OCI-LY7 (cell line): Measurements from ENCODE around the gene RBBP6. TPM values are rescaled to one million over a fixed set of nuclear protein-coding genes. Genes with fewer than 3 reads are reported as not detected.

ENCODE experiments used
- BruUV-seq: library from RNA; stranded (reverse); fragments of 400-500 nt; replicated peaks from 2 replicates; lab custom pipeline; 2021; lab: Mats Ljungman, UMichigan
- CTCF ChIA-PET: fragments of 300-600 bp; sonication (Branson Sonifier 250); formaldehyde crosslinking; loops from one replicate; lab custom pipeline; 2022; ENCODE audit warnings: antibody characterized with exemption; ENCODE audit not compliant: unreplicated experiment; lab: Charles Lee
- POLR2A ChIA-PET: fragments of 300-600 bp; sonication (Branson Sonifier 250); formaldehyde crosslinking; loops from one replicate; lab custom pipeline; 2022; ENCODE audit warnings: antibody characterized with exemption; lab: Charles Lee
- DNase-seq: peaks from one replicate; pipeline ENCODE4 v3.0.0-alpha.2; 2015; ENCODE audit warnings: low spot score
- H2AFZ ChIP-seq: fragments of 200-600 bp; sonication (generic), shearing (Covaris generic); 2 replicates; pipeline ENCODE4 v1.6.1; 2014; ENCODE audit warnings: mild to moderate bottlenecking, antibody characterized with exemption, low read length, moderate library complexity
- H3K27ac ChIP-seq: fragments of 200-600 bp; sonication (generic); 2 replicates; pipeline ENCODE4 v1.5.1; 2014; ENCODE audit warnings: mixed run types, low read depth, mild to moderate bottlenecking, moderate library complexity, low read length, inconsistent platforms; ENCODE audit not compliant: poor library complexity, severe bottlenecking
- H3K36me3 ChIP-seq: fragments of 200-600 bp; sonication (generic); 2 replicates; pipeline ENCODE4 v1.6.1; 2014; ENCODE audit warnings: mild to moderate bottlenecking, antibody characterized with exemption, low read length, moderate library complexity, mixed read lengths; ENCODE audit not compliant: insufficient read depth
- H3K4me1 ChIP-seq: fragments of 200-600 bp; sonication (generic); 2 replicates; pipeline ENCODE4 v1.5.1; 2014; ENCODE audit warnings: mild to moderate bottlenecking, low read length; ENCODE audit not compliant: insufficient read depth, poor library complexity, severe bottlenecking
- H3K4me2 ChIP-seq: fragments of 200-600 bp; sonication (generic); 2 replicates; pipeline ENCODE4 v1.6.1; 2014; ENCODE audit warnings: mild to moderate bottlenecking, low read length
- H3K4me3 ChIP-seq: fragments of 200-600 bp; sonication (generic); 2 replicates; pipeline ENCODE4 v1.5.1; 2014; ENCODE audit warnings: mild to moderate bottlenecking, low read depth, low read length; ENCODE audit not compliant: poor library complexity, severe bottlenecking
- H3K79me2 ChIP-seq: fragments of 200-600 bp; sonication (generic); 2 replicates; pipeline ENCODE4 v1.6.1; 2016; ENCODE audit warnings: low read depth, mild to moderate bottlenecking, low read length, moderate library complexity, mixed read lengths; ENCODE audit not compliant: insufficient read depth
- H3K9me2 ChIP-seq: fragments of 200-600 bp; sonication (generic); 2 replicates; pipeline ENCODE4 v1.6.1; 2016; ENCODE audit warnings: mild to moderate bottlenecking, low read length, mixed read lengths; ENCODE audit not compliant: insufficient read depth
- H3K9me3 ChIP-seq: fragments of 200-600 bp; sonication (generic); 2 replicates; pipeline ENCODE4 v1.6.1; 2014; ENCODE audit warnings: mild to moderate bottlenecking, mixed run types, low read length, mixed read lengths
- H4K20me1 ChIP-seq: fragments of 200-600 bp; sonication (generic); 2 replicates; pipeline ENCODE4 v1.6.1; 2014; ENCODE audit warnings: mild to moderate bottlenecking, antibody characterized with exemption, low read length, moderate library complexity, mixed read lengths; ENCODE audit not compliant: insufficient read depth
- CTCF ChIP-seq: fragments of 200-600 bp; sonication (generic); conservative IDR thresholded peaks from 2 replicates; pipeline ENCODE4 v1.5.1; 2014; ENCODE audit warnings: mild to moderate bottlenecking, antibody characterized with exemption, low read length, moderate library complexity, mixed read lengths
- EZH2phosphoT487 ChIP-seq: fragments of 200-600 bp; sonication (generic); IDR thresholded peaks from 2 replicates; pipeline ENCODE4 v1.6.1; 2018; ENCODE audit warnings: low read depth, borderline replicate concordance, mild to moderate bottlenecking, mixed run types, antibody characterized with exemption, low read length, moderate library complexity, mixed read lengths
- intact Hi-C: fragments of 100-400 bp; cut with micrococcal nuclease; formaldehyde crosslinking; loops from one replicate; pipeline ENCODE4 v1.10.0; 2022; ENCODE audit not compliant: unreplicated experiment
- total RNA-seq, 2 experiments: library from RNA; depleted of rRNA in 1 of 2; stranded (reverse); fragments of >200 nt in 1 of 2; shearing (Covaris generic) in 1 of 2; gene quantifications; 2 replicates each; pipeline ENCODE4 v1.2.3, GENCODE V29; 2014 to 2022

Gene RBBP6
- total RNA-seq, 2 experiments from 2014 or later = 41.2 to 83.0 TPM

- BruUV-seq = no TSS peak
- H2AFZ ChIP-seq = no peak overlapping the region
- CTCF ChIA-PET = no interaction called here
- TF ChIP-seq EZH2phosphoT487 = no peak
- no peak for TF ChIP-seq CTCF
- no peaks in the 10 kb centered on the region for H3K79me2 ChIP-seq
- no peaks in the 10 kb centered on the region for H3K36me3 ChIP-seq
- POLR2A ChIA-PET = interaction anchor here (0.7 kb wide), 1 partner anchor 11 kb away, joined by 3 read pairs; no protein-coding TSS in a partner anchor
- H3K9me3 ChIP-seq = no peaks in the 10 kb centered on the region
- intact Hi-C loops = no loop called here
- no peaks in the 10 kb centered on the region for H3K4me1 ChIP-seq
- no peak for DNase-seq
- H3K9me2 ChIP-seq = no peaks in the 10 kb centered on the region
- no peaks in the 10 kb centered on the region for H4K20me1 ChIP-seq
- no peak overlapping the region for H3K4me3 ChIP-seq
- H3K27ac ChIP-seq = no peak overlapping the region
- H3K4me2 ChIP-seq = no peak overlapping the region
Measured at GRCh38 chr16:24525970-24526559, 13.3 kb upstream of the RBBP6 start.

- no peaks in the 10 kb centered on the region for H3K9me3 ChIP-seq
- no TSS peak for BruUV-seq
- H3K79me2 ChIP-seq = no peaks in the 10 kb centered on the region
- TF ChIP-seq CTCF = no peak
- no peak for TF ChIP-seq EZH2phosphoT487
- H3K4me1 ChIP-seq = no peaks in the 10 kb centered on the region
- H3K9me2 ChIP-seq = no peaks in the 10 kb centered on the region
- H3K4me3 ChIP-seq = no peak overlapping the region
- POLR2A ChIA-PET = no interaction called here
- no peak overlapping the region for H2AFZ ChIP-seq
- H3K27ac ChIP-seq = no peak overlapping the region
- intact Hi-C loops = no loop called here
- H3K4me2 ChIP-seq = no peak overlapping the region
- no peaks in the 10 kb centered on the region for H3K36me3 ChIP-seq
- H4K20me1 ChIP-seq = no peaks in the 10 kb centered on the region
- CTCF ChIA-PET = no interaction called here
- DNase-seq = no peak
Measured at GRCh38 chr16:24526701-24527495, 12.5 kb upstream of the RBBP6 start.

GRCh38 chr16:24531166-24531565 lies 8.2 kb upstream of the RBBP6 start:
- POLR2A ChIA-PET = no interaction called here
- BruUV-seq = no TSS peak
- no peaks in the 10 kb centered on the region for H3K79me2 ChIP-seq
- H3K9me3 ChIP-seq = no peaks in the 10 kb centered on the region
- no peak overlapping the region for H3K4me3 ChIP-seq
- H3K27ac ChIP-seq = no peak overlapping the region
- no peak overlapping the region for H2AFZ ChIP-seq
- H3K4me2 ChIP-seq = no peak overlapping the region
- no peaks in the 10 kb centered on the region for H3K36me3 ChIP-seq
- DNase-seq = no peak
- TF ChIP-seq CTCF (no peak), EZH2phosphoT487 (no peak)
- H3K9me2 ChIP-seq = no peaks in the 10 kb centered on the region
- H4K20me1 ChIP-seq = no peaks in the 10 kb centered on the region
- CTCF ChIA-PET = no interaction called here
- intact Hi-C loops = no loop called here
- no peaks in the 10 kb centered on the region for H3K4me1 ChIP-seq
